KMS-11 (cell line): ENCODE measurements around the gene FAM209B.

Experiments
- H2AFZ ChIP-seq: fragments of 200-600 bp; sonication (generic); 2 replicates; pipeline ENCODE4 v1.6.1; 2016; ENCODE audit warnings: antibody characterized with exemption, mixed run types, low read depth
- H3K27ac ChIP-seq: fragments of 200-600 bp; sonication (generic); 2 replicates; pipeline ENCODE4 v1.6.1; 2016; ENCODE audit warnings: mild to moderate bottlenecking, mixed run types
- H3K27me3 ChIP-seq: fragments of 200-600 bp; sonication (generic); 2 replicates; pipeline ENCODE4 v1.6.1; 2017; ENCODE audit warnings: mild to moderate bottlenecking, low read depth, mixed run types, moderate library complexity; ENCODE audit not compliant: insufficient read depth
- H3K36me3 ChIP-seq: fragments of 200-600 bp; sonication (generic); 2 replicates; pipeline ENCODE4 v1.6.1; 2017; ENCODE audit warnings: mild to moderate bottlenecking, mixed run types; ENCODE audit not compliant: insufficient read depth
- H3K4me1 ChIP-seq: fragments of 200-600 bp; sonication (generic); 2 replicates; pipeline ENCODE4 v1.6.1; 2016; ENCODE audit warnings: mild to moderate bottlenecking, low read depth, mixed run types; ENCODE audit not compliant: poor library complexity, severe bottlenecking
- H3K4me2 ChIP-seq: fragments of 200-600 bp; sonication (generic); 2 replicates; pipeline ENCODE4 v1.7.0; 2016; ENCODE audit warnings: mild to moderate bottlenecking, mixed run types
- H3K4me3 ChIP-seq: fragments of 200-600 bp; sonication (generic); IDR thresholded peaks from 2 replicates; pipeline ENCODE4 v1.6.1; 2017; ENCODE audit warnings: low read depth, low read length, mixed read lengths; ENCODE audit not compliant: insufficient read depth
- H3K79me2 ChIP-seq: fragments of 200-600 bp; sonication (generic); 2 replicates; pipeline ENCODE4 v1.6.1; 2016; ENCODE audit warnings: low read depth, mixed run types; ENCODE audit not compliant: insufficient read depth
- H3K9ac ChIP-seq: fragments of 200-600 bp; sonication (generic); 2 replicates; pipeline ENCODE4 v1.6.1; 2016; ENCODE audit warnings: mild to moderate bottlenecking, mixed run types
- H4K20me1 ChIP-seq: fragments of 200-600 bp; sonication (generic); 2 replicates; pipeline ENCODE4 v1.6.1; 2016; ENCODE audit warnings: mild to moderate bottlenecking, mixed run types; ENCODE audit not compliant: insufficient read depth
- CTCF ChIP-seq: fragments of 200-600 bp; sonication (generic); conservative IDR thresholded peaks from 2 replicates; pipeline ENCODE4 v1.6.1; 2017; ENCODE audit warnings: low read depth, mild to moderate bottlenecking, antibody characterized with exemption, low read length, moderate library complexity, mixed read lengths

Gene FAM209B

GRCh38 chr20:56582542-56582941, 49.5 kb downstream of the FAM209B start:
- Histone ChIP-seq H3K27me3 (no peaks in the 10 kb centered on the region), H3K9ac (no peak overlapping the region), H4K20me1 (no peaks in the 10 kb centered on the region), H3K4me3 (no peak overlapping the region), H3K27ac (no peak overlapping the region), H3K4me1 (peaks cover 16% of the 10 kb centered on the region), H3K79me2 (no peaks in the 10 kb centered on the region), H3K36me3 (no peaks in the 10 kb centered on the region), H3K4me2 (no peak overlapping the region), H2AFZ (no peak overlapping the region)
- no peak for TF ChIP-seq CTCF

- Histone ChIP-seq H3K27me3 (no peaks in the 10 kb centered on the region), H3K4me2 (no peak overlapping the region), H3K79me2 (no peaks in the 10 kb centered on the region), H4K20me1 (no peaks in the 10 kb centered on the region), H3K4me3 (no peak overlapping the region), H3K27ac (no peak overlapping the region), H3K4me1 (no peaks in the 10 kb centered on the region), H3K9ac (no peak overlapping the region), H2AFZ (no peak overlapping the region), H3K36me3 (no peaks in the 10 kb centered on the region)
- TF ChIP-seq CTCF: no peak
These were observed 51.9 kb downstream of the FAM209B start for GRCh38 chr20:56584916-56585315.
